ENCODE data around the gene TREML4. TPM values are rescaled to one million over a fixed set of nuclear protein-coding genes. Genes with fewer than 3 reads are reported as not detected.

The TREML4 gene
- total and polyA plus RNA-seq, 10 donors: 0.44 to 2.2 TPM; not detected in 8

DNA sequence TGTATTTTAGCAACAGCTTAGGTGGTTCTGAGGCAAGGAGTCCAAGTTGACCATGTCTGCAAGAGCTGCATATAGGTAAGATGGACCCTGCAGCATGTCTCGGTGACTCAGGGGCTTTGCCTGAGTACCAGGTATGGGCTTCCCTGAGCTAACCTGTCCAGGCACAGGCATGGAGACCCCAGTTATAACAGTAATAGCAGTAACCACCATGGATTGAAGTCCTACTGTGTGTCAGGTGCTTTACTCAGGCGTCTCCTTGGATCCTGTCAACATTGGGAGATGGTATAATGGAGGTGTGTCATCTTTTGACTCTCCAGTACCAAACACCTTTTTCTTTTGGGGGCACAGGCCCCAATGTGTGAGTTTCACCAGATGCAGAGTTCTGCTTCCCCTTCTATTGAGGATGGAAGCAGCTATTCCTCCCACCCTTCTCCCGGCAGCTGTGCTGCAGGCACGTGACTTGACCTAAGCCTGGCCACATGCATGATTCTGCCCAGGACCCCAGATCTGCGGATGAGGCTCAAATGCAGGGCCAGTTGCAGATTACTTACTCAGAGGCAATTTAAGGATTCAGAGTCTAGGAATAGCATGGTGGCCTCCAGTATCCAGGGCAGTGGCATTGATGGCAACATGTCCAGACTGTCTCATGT is 44.6 kb downstream of the TREML4 start:
- H3K9me3 ChIP-seq: no peaks in the 10 kb centered on the region
- intact Hi-C loops (cut with DNase I; ENCODE audit: low total_unique reads): no loop called here
- H3K4me1 ChIP-seq: peaks cover 0 to 64% (median 26%) of the 10 kb centered on the region in 6 donors
- peak overlapping the region in 7 of 8 donors; percentile 68 to 93 (median 81) for H3K27ac ChIP-seq
- H3K4me3 ChIP-seq: peak overlapping the region in 1 of 8 donors; percentile 50
- 79 to 93% (median 91%) methylated on average over 5 of the region's 5 CpGs for WGBS, 5 donors
- H3K36me3 ChIP-seq: peaks cover 0 to 5% (median 0%) of the 10 kb centered on the region in 6 donors
- DNase-seq: no peak
- no peaks in the 10 kb centered on the region for H3K27me3 ChIP-seq (replicated peaks in 1 of 7)
- TF ChIP-seq, protein P1, sequence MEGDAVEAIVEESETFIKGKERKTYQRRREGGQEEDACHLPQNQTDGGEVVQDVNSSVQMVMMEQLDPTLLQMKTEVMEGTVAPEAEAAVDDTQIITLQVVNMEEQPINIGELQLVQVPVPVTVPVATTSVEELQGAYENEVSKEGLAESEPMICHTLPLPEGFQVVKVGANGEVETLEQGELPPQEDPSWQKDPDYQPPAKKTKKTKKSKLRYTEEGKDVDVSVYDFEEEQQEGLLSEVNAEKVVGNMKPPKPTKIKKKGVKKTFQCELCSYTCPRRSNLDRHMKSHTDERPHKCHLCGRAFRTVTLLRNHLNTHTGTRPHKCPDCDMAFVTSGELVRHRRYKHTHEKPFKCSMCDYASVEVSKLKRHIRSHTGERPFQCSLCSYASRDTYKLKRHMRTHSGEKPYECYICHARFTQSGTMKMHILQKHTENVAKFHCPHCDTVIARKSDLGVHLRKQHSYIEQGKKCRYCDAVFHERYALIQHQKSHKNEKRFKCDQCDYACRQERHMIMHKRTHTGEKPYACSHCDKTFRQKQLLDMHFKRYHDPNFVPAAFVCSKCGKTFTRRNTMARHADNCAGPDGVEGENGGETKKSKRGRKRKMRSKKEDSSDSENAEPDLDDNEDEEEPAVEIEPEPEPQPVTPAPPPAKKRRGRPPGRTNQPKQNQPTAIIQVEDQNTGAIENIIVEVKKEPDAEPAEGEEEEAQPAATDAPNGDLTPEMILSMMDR (IDR thresholded peaks at IDR 0.05 in 8 of 11, conservative IDR thresholded peaks at IDR 0.05 in 3 of 11): no peak
- no peak for TF ChIP-seq POLR2AphosphoS5 (IDR thresholded peaks at IDR 0.05)
- TF ChIP-seq POLR2A (IDR thresholded peaks at IDR 0.05): no peak

DNA sequence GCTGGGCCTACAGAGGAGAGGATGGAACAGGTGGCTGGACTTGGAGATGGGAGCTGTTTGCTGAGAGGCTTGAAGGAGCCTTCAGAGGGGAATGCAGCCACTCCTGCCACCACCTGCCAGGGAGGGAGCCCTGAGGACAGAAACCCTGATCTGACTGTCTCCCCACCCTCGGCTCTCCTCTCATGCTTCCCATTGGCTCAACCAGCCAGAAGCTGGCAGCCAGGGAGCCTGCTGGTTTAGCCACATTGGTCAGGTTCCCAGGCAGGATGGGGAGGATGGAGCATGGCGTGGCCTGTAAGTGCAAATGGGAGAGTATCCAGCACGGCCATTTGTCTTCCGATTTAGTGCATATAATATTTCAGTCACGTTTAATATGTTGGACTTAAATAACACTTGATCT is 45.6 kb downstream of the TREML4 start:
- no peak overlapping the region for H3K4me3 ChIP-seq
- H3K4me1 ChIP-seq: peaks cover 0 to 74% (median 32%) of the 10 kb centered on the region in 6 donors
- intact Hi-C loops (cut with DNase I; ENCODE audit: low total_unique reads): no loop called here
- H3K27me3 ChIP-seq (replicated peaks in 1 of 7): no peaks in the 10 kb centered on the region
- no peak for DNase-seq
- H3K27ac ChIP-seq: peak overlapping the region in 3 of 8 donors; percentile 86 to 93 (median 90)
- no peaks in the 10 kb centered on the region for H3K9me3 ChIP-seq
- peaks cover 0 to 5% (median 0%) of the 10 kb centered on the region in 6 donors for H3K36me3 ChIP-seq
- WGBS, 5 donors: 84 to 93% (median 90%) methylated on average over 5 of the region's 5 CpGs
- TF ChIP-seq POLR2AphosphoS5 (IDR thresholded peaks at IDR 0.05): no peak
- TF ChIP-seq POLR2A (IDR thresholded peaks at IDR 0.05): no peak
- TF ChIP-seq, protein P1 (IDR thresholded peaks at IDR 0.05 in 8 of 11, conservative IDR thresholded peaks at IDR 0.05 in 3 of 11): no peak

DNA sequence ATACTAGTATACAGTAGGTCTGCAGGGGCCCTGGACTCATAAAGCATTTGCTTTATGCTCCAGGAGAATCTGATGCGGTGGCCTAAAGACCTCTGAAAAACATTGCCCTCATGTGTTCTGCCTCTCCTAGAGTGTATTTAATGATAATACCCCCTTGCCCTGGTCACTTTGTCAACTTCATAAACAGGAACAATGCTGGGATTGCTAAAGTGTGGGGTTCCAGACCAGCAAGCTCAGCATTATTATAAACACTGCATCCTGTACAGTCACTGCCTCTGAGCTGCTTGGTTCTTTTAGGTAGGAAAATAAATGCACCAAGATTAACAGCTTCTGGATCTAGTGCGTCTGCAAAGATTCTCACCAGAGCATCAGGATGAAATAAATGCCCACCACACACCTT is 46.1 kb downstream of the TREML4 start:
- Histone ChIP-seq H3K4me1 (peaks cover 0 to 79% (median 38%) of the 10 kb centered on the region in 6 donors), H3K4me3 (no peak overlapping the region), H3K36me3 (peaks cover 0 to 5% (median 0%) of the 10 kb centered on the region in 6 donors), H3K27ac (peak overlapping the region in 6 of 8 donors; percentile 20 to 93 (median 65)), H3K27me3 (replicated peaks in 1 of 7) (no peaks in the 10 kb centered on the region), H3K9me3 (no peaks in the 10 kb centered on the region)
- DNase-seq: no peak
- WGBS, 5 donors: 84 to 97% (median 94%) methylated on average over 2 of the region's 2 CpGs
- TF ChIP-seq, protein P1 (IDR thresholded peaks at IDR 0.05 in 8 of 11, conservative IDR thresholded peaks at IDR 0.05 in 3 of 11): no peak
- TF ChIP-seq POLR2A (IDR thresholded peaks at IDR 0.05): no peak
- no peak for TF ChIP-seq POLR2AphosphoS5 (IDR thresholded peaks at IDR 0.05)
- intact Hi-C loops (cut with DNase I; ENCODE audit: low total_unique reads): no loop called here

DNA sequence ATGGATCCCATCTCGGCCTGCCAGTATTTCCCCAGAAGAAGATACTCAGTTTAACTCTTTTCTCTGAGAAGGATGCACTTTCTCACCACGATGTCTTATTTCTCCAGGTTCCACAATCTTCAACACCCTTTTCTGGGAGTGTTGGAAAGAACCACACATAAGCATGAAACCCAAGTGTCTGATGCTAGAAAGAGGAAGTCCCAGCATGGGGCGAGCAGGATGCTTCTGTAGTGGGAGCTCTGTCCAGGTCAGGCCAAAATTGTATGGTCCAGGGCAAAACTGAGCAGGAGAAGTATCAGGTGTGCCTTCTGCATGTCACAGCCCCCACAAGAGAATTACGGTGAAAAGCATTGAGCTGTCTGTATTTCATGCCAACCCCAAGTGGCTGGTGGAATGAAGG is 47.3 kb downstream of the TREML4 start:
- Histone ChIP-seq H3K4me1 (peaks cover 0 to 84% (median 39%) of the 10 kb centered on the region in 6 donors), H3K36me3 (peaks cover 0 to 5% (median 0%) of the 10 kb centered on the region in 6 donors), H3K4me3 (no peak overlapping the region), H3K27ac (peak overlapping the region in 4 of 8 donors; percentile 37 to 93 (median 88)), H3K9me3 (no peaks in the 10 kb centered on the region), H3K27me3 (replicated peaks in 1 of 7) (no peaks in the 10 kb centered on the region)
- TF ChIP-seq POLR2AphosphoS5 (IDR thresholded peaks at IDR 0.05) (no peak), POLR2A (IDR thresholded peaks at IDR 0.05) (no peak)
- TF ChIP-seq, protein P1 (IDR thresholded peaks at IDR 0.05 in 8 of 11, conservative IDR thresholded peaks at IDR 0.05 in 3 of 11): no peak
- intact Hi-C loops (cut with DNase I; ENCODE audit: low total_unique reads): no loop called here
- no peak for DNase-seq
- 65 to 80% (median 74%) methylated on average over 4 of the region's 4 CpGs for WGBS, 5 donors
